HepG2 (cell line): ENCODE data around the gene NAP1L1. TPM values are rescaled to one million over a fixed set of nuclear protein-coding genes. Genes with fewer than 3 reads are reported as not detected.

Experiments used
- HNRNPL ChIP-seq: fragments of 200-400 bp; formaldehyde crosslinking; IDR thresholded peaks from 2 replicates; pipeline ENCODE4 v1.6.1; 2017; ENCODE audit warnings: mild to moderate bottlenecking, low read depth, low read length
- KLF6 ChIP-seq: IDR thresholded peaks from 2 replicates; pipeline ENCODE4 v1.8.0; 2016; ENCODE audit warnings: missing biosample characterization, missing genetic modification reagents
- MBNL3 ChIP-seq: fragments of 250-450 bp; sonication (Bioruptor Pico); conservative IDR thresholded peaks from 2 replicates; pipeline ENCODE4 v1.8.0; 2022; ENCODE audit warnings: mild to moderate bottlenecking, inconsistent platforms
- RBM39 ChIP-seq: fragments of 200-400 bp; formaldehyde crosslinking; IDR thresholded peaks from one replicate; pipeline ENCODE4 v1.6.1; 2018; ENCODE audit warnings: antibody characterized with exemption, mild to moderate bottlenecking, low read depth, low read length; ENCODE audit not compliant: poor library complexity, severe bottlenecking
- RFXANK ChIP-seq: IDR thresholded peaks from 2 replicates; pipeline ENCODE4 v1.6.1; 2016
- SIX4 ChIP-seq: sonication (generic); formaldehyde crosslinking; IDR thresholded peaks from 2 replicates; pipeline ENCODE4 v1.4.0; 2020; ENCODE audit warnings: missing genetic modification reagents
- THAP11 ChIP-seq: IDR thresholded peaks from 2 replicates; pipeline ENCODE4 v1.6.1; 2016; ENCODE audit warnings: missing biosample characterization, missing genetic modification reagents
- ZNF670 ChIP-seq: sonication (generic); formaldehyde crosslinking; IDR thresholded peaks from 2 replicates; pipeline ENCODE4 v1.8.0; 2022; ENCODE audit warnings: mild to moderate bottlenecking, missing genetic modification reagents, borderline replicate concordance
- ZNF83 ChIP-seq: sonication (generic); formaldehyde crosslinking; IDR thresholded peaks from 2 replicates; pipeline ENCODE4 v1.4.0; 2020; ENCODE audit warnings: missing genetic modification reagents, mild to moderate bottlenecking, borderline replicate concordance
- ZSCAN25 ChIP-seq: sonication (generic); formaldehyde crosslinking; IDR thresholded peaks from 2 replicates; pipeline ENCODE4 v1.8.0; 2022; ENCODE audit warnings: mild to moderate bottlenecking, missing genetic modification reagents
- polyA plus RNA-seq, 8 experiments: library from polyadenylated mRNA; depleted of rRNA in 3 of 8; stranded (reverse) in 7 of 8; unstranded in 1 of 8; fragments of >200 nt; fragmentation: Illumina TruSeq in 4 of 8; extraction: Trizol in 4 of 8; gene quantifications; 2 replicates each; pipeline versions ENCODE4 v1.2.1 to v1.2.3, GENCODE V29; 2011 to 2016; ENCODE audit warnings: low read depth in 4 of 8, missing spikeins in 1 of 8, mixed read lengths in 1 of 8; ENCODE audit not compliant: insufficient read depth in 1 of 8
- total RNA-seq, 5 experiments: library from RNA; depleted of rRNA; stranded (reverse); fragments of >200 nt; fragmentation: Illumina TruSeq; extraction: Trizol; gene quantifications; 2 replicates each; pipeline ENCODE4 v1.2.3, GENCODE V29; 2016; ENCODE audit warnings: low read depth in 1 of 5
- TF ChIP-seq, protein P1 (sequence below): sonication (generic); formaldehyde crosslinking; IDR thresholded peaks from 2 replicates; pipeline ENCODE4 v1.8.1; 2023; ENCODE audit warnings: missing genetic modification reagents, inconsistent platforms, borderline replicate concordance
- TF ChIP-seq, protein P2 (sequence below): sonication (generic); formaldehyde crosslinking; IDR thresholded peaks from 2 replicates; pipeline ENCODE4 v1.8.0; 2022; ENCODE audit warnings: mild to moderate bottlenecking, missing genetic modification reagents, moderate library complexity
- TF ChIP-seq, protein P3 (sequence below): sonication (generic); formaldehyde crosslinking; IDR thresholded peaks from 2 replicates; pipeline ENCODE4 v1.4.0; 2020; ENCODE audit warnings: missing genetic modification reagents
- TF ChIP-seq, protein P4 (sequence below): sonication (generic); formaldehyde crosslinking; IDR thresholded peaks from 2 replicates; pipeline ENCODE4 v1.4.0; 2020; ENCODE audit warnings: mild to moderate bottlenecking, missing genetic modification reagents, borderline replicate concordance
- TF ChIP-seq, protein P5 (sequence below): sonication (generic); formaldehyde crosslinking; conservative IDR thresholded peaks from 2 replicates; pipeline ENCODE4 v1.8.0; 2022; ENCODE audit warnings: mild to moderate bottlenecking, moderate library complexity, missing genetic modification reagents
- TF ChIP-seq, protein P6 (sequence below): sonication (generic); formaldehyde crosslinking; IDR thresholded peaks from 2 replicates; pipeline ENCODE4 v1.5.0; 2020; ENCODE audit warnings: mild to moderate bottlenecking, missing genetic modification reagents

The NAP1L1 gene
- total and polyA plus RNA-seq, 2 of the 13 experiments (the other 11 are each of a cell fraction or from before 2014, with no cell fraction given): 207 to 309 TPM

DNA sequence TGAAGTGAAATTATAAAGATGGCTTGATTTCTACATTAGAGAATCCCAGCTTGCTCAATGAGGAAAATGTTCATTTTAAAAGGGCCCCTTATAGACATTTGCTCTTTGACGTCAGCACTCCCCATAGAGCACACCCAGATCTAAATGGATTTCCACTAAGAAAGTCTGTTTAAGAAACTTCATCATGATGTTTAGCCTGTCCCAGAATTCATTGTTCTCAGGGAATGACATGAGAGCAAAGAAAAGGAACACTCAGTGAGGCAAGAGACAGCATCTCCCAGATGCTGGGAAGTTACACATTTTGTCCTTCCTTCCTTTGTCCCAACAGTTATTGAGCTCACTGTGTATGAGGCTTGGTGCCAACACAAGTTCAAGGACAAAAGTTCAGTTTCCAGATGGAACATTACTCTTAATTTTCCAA, 57.8 kb downstream of the NAP1L1 start (continued):
- no peak for TF ChIP-seq ZSCAN25 (CRISPR knock-in tag)
- TF ChIP-seq, protein P1, sequence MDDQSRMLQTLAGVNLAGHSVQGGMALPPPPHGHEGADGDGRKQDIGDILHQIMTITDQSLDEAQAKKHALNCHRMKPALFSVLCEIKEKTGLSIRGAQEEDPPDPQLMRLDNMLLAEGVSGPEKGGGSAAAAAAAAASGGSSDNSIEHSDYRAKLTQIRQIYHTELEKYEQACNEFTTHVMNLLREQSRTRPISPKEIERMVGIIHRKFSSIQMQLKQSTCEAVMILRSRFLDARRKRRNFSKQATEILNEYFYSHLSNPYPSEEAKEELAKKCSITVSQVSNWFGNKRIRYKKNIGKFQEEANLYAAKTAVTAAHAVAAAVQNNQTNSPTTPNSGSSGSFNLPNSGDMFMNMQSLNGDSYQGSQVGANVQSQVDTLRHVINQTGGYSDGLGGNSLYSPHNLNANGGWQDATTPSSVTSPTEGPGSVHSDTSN (CRISPR knock-in tag): no peak
- no peak for TF ChIP-seq RBM39
- TF ChIP-seq HNRNPL: no peak
- no peak for TF ChIP-seq ZNF83 (CRISPR knock-in tag)
- no peak for TF ChIP-seq RFXANK (CRISPR knock-in tag)
- no peak for TF ChIP-seq THAP11 (CRISPR knock-in tag)
- TF ChIP-seq, protein P2, sequence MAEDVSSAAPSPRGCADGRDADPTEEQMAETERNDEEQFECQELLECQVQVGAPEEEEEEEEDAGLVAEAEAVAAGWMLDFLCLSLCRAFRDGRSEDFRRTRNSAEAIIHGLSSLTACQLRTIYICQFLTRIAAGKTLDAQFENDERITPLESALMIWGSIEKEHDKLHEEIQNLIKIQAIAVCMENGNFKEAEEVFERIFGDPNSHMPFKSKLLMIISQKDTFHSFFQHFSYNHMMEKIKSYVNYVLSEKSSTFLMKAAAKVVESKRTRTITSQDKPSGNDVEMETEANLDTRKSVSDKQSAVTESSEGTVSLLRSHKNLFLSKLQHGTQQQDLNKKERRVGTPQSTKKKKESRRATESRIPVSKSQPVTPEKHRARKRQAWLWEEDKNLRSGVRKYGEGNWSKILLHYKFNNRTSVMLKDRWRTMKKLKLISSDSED (CRISPR knock-in tag): no peak
- TF ChIP-seq, protein P3, sequence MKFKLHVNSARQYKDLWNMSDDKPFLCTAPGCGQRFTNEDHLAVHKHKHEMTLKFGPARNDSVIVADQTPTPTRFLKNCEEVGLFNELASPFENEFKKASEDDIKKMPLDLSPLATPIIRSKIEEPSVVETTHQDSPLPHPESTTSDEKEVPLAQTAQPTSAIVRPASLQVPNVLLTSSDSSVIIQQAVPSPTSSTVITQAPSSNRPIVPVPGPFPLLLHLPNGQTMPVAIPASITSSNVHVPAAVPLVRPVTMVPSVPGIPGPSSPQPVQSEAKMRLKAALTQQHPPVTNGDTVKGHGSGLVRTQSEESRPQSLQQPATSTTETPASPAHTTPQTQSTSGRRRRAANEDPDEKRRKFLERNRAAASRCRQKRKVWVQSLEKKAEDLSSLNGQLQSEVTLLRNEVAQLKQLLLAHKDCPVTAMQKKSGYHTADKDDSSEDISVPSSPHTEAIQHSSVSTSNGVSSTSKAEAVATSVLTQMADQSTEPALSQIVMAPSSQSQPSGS (CRISPR knock-in tag): no peak
- TF ChIP-seq, protein P4, sequence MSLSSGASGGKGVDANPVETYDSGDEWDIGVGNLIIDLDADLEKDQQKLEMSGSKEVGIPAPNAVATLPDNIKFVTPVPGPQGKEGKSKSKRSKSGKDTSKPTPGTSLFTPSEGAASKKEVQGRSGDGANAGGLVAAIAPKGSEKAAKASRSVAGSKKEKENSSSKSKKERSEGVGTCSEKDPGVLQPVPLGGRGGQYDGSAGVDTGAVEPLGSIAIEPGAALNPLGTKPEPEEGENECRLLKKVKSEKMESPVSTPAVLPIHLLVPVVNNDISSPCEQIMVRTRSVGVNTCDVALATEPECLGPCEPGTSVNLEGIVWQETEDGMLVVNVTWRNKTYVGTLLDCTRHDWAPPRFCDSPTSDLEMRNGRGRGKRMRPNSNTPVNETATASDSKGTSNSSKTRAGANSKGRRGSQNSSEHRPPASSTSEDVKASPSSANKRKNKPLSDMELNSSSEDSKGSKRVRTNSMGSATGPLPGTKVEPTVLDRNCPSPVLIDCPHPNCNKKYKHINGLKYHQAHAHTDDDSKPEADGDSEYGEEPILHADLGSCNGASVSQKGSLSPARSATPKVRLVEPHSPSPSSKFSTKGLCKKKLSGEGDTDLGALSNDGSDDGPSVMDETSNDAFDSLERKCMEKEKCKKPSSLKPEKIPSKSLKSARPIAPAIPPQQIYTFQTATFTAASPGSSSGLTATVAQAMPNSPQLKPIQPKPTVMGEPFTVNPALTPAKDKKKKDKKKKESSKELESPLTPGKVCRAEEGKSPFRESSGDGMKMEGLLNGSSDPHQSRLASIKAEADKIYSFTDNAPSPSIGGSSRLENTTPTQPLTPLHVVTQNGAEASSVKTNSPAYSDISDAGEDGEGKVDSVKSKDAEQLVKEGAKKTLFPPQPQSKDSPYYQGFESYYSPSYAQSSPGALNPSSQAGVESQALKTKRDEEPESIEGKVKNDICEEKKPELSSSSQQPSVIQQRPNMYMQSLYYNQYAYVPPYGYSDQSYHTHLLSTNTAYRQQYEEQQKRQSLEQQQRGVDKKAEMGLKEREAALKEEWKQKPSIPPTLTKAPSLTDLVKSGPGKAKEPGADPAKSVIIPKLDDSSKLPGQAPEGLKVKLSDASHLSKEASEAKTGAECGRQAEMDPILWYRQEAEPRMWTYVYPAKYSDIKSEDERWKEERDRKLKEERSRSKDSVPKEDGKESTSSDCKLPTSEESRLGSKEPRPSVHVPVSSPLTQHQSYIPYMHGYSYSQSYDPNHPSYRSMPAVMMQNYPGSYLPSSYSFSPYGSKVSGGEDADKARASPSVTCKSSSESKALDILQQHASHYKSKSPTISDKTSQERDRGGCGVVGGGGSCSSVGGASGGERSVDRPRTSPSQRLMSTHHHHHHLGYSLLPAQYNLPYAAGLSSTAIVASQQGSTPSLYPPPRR (CRISPR knock-in tag): no peak
- no peak for TF ChIP-seq KLF6 (CRISPR knock-in tag)
- no peak for TF ChIP-seq MBNL3 (CRISPR knock-in tag)
- no peak for TF ChIP-seq SIX4 (CRISPR knock-in tag)
- TF ChIP-seq ZNF670 (CRISPR knock-in tag): no peak
- TF ChIP-seq, protein P5, sequence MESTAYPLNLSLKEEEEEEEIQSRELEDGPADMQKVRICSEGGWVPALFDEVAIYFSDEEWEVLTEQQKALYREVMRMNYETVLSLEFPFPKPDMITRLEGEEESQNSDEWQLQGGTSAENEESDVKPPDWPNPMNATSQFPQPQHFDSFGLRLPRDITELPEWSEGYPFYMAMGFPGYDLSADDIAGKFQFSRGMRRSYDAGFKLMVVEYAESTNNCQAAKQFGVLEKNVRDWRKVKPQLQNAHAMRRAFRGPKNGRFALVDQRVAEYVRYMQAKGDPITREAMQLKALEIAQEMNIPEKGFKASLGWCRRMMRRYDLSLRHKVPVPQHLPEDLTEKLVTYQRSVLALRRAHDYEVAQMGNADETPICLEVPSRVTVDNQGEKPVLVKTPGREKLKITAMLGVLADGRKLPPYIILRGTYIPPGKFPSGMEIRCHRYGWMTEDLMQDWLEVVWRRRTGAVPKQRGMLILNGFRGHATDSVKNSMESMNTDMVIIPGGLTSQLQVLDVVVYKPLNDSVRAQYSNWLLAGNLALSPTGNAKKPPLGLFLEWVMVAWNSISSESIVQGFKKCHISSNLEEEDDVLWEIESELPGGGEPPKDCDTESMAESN (CRISPR knock-in tag): no peak
- TF ChIP-seq, protein P6, sequence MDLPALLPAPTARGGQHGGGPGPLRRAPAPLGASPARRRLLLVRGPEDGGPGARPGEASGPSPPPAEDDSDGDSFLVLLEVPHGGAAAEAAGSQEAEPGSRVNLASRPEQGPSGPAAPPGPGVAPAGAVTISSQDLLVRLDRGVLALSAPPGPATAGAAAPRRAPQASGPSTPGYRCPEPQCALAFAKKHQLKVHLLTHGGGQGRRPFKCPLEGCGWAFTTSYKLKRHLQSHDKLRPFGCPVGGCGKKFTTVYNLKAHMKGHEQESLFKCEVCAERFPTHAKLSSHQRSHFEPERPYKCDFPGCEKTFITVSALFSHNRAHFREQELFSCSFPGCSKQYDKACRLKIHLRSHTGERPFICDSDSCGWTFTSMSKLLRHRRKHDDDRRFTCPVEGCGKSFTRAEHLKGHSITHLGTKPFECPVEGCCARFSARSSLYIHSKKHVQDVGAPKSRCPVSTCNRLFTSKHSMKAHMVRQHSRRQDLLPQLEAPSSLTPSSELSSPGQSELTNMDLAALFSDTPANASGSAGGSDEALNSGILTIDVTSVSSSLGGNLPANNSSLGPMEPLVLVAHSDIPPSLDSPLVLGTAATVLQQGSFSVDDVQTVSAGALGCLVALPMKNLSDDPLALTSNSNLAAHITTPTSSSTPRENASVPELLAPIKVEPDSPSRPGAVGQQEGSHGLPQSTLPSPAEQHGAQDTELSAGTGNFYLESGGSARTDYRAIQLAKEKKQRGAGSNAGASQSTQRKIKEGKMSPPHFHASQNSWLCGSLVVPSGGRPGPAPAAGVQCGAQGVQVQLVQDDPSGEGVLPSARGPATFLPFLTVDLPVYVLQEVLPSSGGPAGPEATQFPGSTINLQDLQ (CRISPR knock-in tag): no peak
